22Rv1 (cell line): ENCODE measurements around the gene RPL39L.

Experiments
- ZFX ChIP-seq: fragments of 450-650 bp; IDR thresholded peaks from 2 replicates; pipeline ENCODE4 v1.6.1; 2017; ENCODE audit warnings: antibody characterized with exemption, borderline replicate concordance
- TF ChIP-seq, protein P1 (sequence below): fragments of 450-650 bp; IDR thresholded peaks from 2 replicates; pipeline ENCODE4 v1.5.1; 2017; ENCODE audit warnings: mild to moderate bottlenecking

DNA sequence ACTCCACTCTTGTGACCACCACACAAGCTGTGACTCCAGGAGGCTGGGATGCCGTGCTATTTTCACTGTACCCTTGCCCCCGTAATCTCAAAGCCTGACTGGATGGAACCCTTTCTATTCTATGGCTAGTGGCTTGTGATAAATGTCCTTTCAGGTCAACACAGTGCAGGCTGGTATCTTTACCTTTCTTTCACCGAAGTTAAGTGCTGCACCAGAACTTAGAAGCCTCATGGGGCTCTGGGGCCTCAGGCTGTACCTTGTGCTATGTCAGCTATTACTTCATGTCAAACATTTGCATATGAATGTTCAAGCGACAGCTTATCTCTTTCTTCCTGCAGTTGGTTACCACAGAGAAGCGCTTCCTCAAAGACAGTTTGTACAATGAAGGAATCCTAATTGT is 66.8 kb downstream of the RPL39L start:
- TF ChIP-seq, protein P1, sequence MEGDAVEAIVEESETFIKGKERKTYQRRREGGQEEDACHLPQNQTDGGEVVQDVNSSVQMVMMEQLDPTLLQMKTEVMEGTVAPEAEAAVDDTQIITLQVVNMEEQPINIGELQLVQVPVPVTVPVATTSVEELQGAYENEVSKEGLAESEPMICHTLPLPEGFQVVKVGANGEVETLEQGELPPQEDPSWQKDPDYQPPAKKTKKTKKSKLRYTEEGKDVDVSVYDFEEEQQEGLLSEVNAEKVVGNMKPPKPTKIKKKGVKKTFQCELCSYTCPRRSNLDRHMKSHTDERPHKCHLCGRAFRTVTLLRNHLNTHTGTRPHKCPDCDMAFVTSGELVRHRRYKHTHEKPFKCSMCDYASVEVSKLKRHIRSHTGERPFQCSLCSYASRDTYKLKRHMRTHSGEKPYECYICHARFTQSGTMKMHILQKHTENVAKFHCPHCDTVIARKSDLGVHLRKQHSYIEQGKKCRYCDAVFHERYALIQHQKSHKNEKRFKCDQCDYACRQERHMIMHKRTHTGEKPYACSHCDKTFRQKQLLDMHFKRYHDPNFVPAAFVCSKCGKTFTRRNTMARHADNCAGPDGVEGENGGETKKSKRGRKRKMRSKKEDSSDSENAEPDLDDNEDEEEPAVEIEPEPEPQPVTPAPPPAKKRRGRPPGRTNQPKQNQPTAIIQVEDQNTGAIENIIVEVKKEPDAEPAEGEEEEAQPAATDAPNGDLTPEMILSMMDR: no peak
- no peak for TF ChIP-seq ZFX
